GM12878 (cell line): ENCODE data around the gene SUPT4H1. TPM values are rescaled to one million over a fixed set of nuclear protein-coding genes. Genes with fewer than 3 reads are reported as not detected.
A peak's percentile ranks its signal among the peaks of the same experiment; 100 is the strongest.

ENCODE experiments used
- ATAC-seq: fragments of 200-7000 bp; cut with Tn5 transposase; 3 replicates; pipeline ENCODE4 v1.9.1; 2020; ENCODE audit warnings: mild to moderate bottlenecking, moderate library complexity
- BruUV-seq: library from RNA; stranded (reverse); fragments of 400-500 nt; replicated peaks from 2 replicates; lab custom pipeline; 2021; lab: Mats Ljungman, UMichigan
- CTCF ChIA-PET: fragments of 300-600 bp; sonication (Branson Sonifier 250); formaldehyde crosslinking; extraction: SDS; loops from one replicate; lab custom pipeline; 2021; ENCODE audit warnings: inconsistent platforms; lab: Yijun Ruan, JAX
- POLR2A ChIA-PET: fragments of 350-600 bp; formaldehyde crosslinking; extraction: SDS; loops from one replicate; lab custom pipeline; 2021; ENCODE audit warnings: inconsistent platforms; lab: Charles Lee
- RAD21 ChIA-PET: fragments of 300-600 bp; sonication (Branson Sonifier 250); formaldehyde crosslinking; loops from one replicate; lab custom pipeline; 2023; ENCODE audit warnings: antibody characterized with exemption; ENCODE audit not compliant: unreplicated experiment; lab: Charles Lee
- SMC1A ChIA-PET: fragments of 300-600 bp; sonication (Branson Sonifier 250); formaldehyde crosslinking; loops from one replicate; lab custom pipeline; 2023; ENCODE audit not compliant: unreplicated experiment, uncharacterized antibody; lab: Charles Lee
- DNase-seq: peaks from one replicate; pipeline ENCODE4 v3.0.0-alpha.2; 2011; ENCODE audit warnings: low read depth, low spot score
- FAIRE-seq: peaks from 3 replicates; lab custom pipeline; 2011; peaks lifted over from hg19 to GRCh38; lab: Jason Lieb, UNC
- H2AFZ ChIP-seq: 2 replicates; pipeline ENCODE4 v1.6.0; 2011; ENCODE audit warnings: low read depth, low read length, control low read depth; ENCODE audit not compliant: control insufficient read depth
- H3K27ac ChIP-seq: 2 replicates; pipeline ENCODE4 v1.5.1; 2011; ENCODE audit warnings: control low read depth; ENCODE audit not compliant: control insufficient read depth, insufficient read depth
- H3K27me3 ChIP-seq, 2 experiments: replicated peaks in 1 of 2; 2 replicates each; pipeline versions ENCODE4 v1.6.0 to v1.6.1; 2011; ENCODE audit warnings: low read length in 1 of 2; ENCODE audit not compliant: control insufficient read depth in 2 of 2, insufficient read depth in 2 of 2
- H3K36me3 ChIP-seq, 2 experiments: 2 replicates each; pipeline ENCODE4 v1.5.1; 2011; ENCODE audit warnings: low read length in 1 of 2; ENCODE audit not compliant: control insufficient read depth in 2 of 2, insufficient read depth in 2 of 2
- H3K4me1 ChIP-seq: 2 replicates; pipeline ENCODE4 v1.6.1; 2011; ENCODE audit warnings: mild to moderate bottlenecking, low read length, moderate library complexity, mixed read lengths; ENCODE audit not compliant: control insufficient read depth, insufficient read depth
- H3K4me2 ChIP-seq: 2 replicates; pipeline ENCODE4 v1.6.0; 2011; ENCODE audit warnings: control low read depth; ENCODE audit not compliant: control insufficient read depth, insufficient read depth
- H3K4me3 ChIP-seq: fragments of 200-600 bp; sonication (generic); 2 replicates; pipeline ENCODE4 v1.5.1; 2016
- H3K79me2 ChIP-seq: 2 replicates; pipeline ENCODE4 v1.6.0; 2011; ENCODE audit warnings: low read length; ENCODE audit not compliant: control insufficient read depth, insufficient read depth
- H3K9ac ChIP-seq: 2 replicates; pipeline ENCODE4 v1.8.0; 2011; ENCODE audit warnings: low read length, control low read depth, mixed read lengths; ENCODE audit not compliant: control insufficient read depth, insufficient read depth
- H3K9me3 ChIP-seq: replicated peaks from 3 replicates; pipeline ENCODE4 v1.5.1; 2011; ENCODE audit warnings: mild to moderate bottlenecking, low read length; ENCODE audit not compliant: control insufficient read depth, insufficient read depth
- H4K20me1 ChIP-seq: 2 replicates; pipeline ENCODE4 v1.6.0; 2011; ENCODE audit not compliant: control insufficient read depth, insufficient read depth
- BACH1 ChIP-seq: fragments of 450-650 bp; IDR thresholded peaks from 2 replicates; pipeline ENCODE4 v1.6.1; 2017; ENCODE audit warnings: mild to moderate bottlenecking, borderline replicate concordance
- BHLHE40 ChIP-seq, 2 experiments: fragments of 450-650 bp in 1 of 2; IDR thresholded peaks; 2 replicates each; pipeline ENCODE4 v1.6.1; 2011 to 2017; ENCODE audit warnings: low read depth in 2 of 2, borderline replicate concordance in 1 of 2, improper control_type of control experiment in 1 of 2, low read length in 1 of 2, mild to moderate bottlenecking in 1 of 2
- CBX5 ChIP-seq: sonication (generic); IDR thresholded peaks from 2 replicates; pipeline ENCODE4 v1.6.1; 2016; ENCODE audit warnings: low read depth, moderate library complexity, mild to moderate bottlenecking, inconsistent platforms
- CHD1 ChIP-seq: IDR thresholded peaks from 2 replicates; pipeline ENCODE4 v1.6.1; 2012; ENCODE audit warnings: low read depth, low read length, improper control_type of control experiment
- HDGF ChIP-seq: fragments of 450-650 bp; IDR thresholded peaks from 2 replicates; pipeline ENCODE4 v1.6.1; 2016; ENCODE audit warnings: antibody characterized with exemption
- KLF5 ChIP-seq: fragments of 450-650 bp; IDR thresholded peaks from 2 replicates; pipeline ENCODE4 v1.6.1; 2014; ENCODE audit warnings: mild to moderate bottlenecking; ENCODE audit not compliant: partially characterized antibody
- LARP7 ChIP-seq: fragments of 450-650 bp; IDR thresholded peaks from 2 replicates; pipeline ENCODE4 v1.6.1; 2017; ENCODE audit warnings: mild to moderate bottlenecking
- MEF2B ChIP-seq: fragments of 450-650 bp; IDR thresholded peaks from 2 replicates; pipeline ENCODE4 v1.6.1; 2018; ENCODE audit warnings: mild to moderate bottlenecking, moderate library complexity; ENCODE audit not compliant: partially characterized antibody, poor library complexity, severe bottlenecking
- POLR2AphosphoS2 ChIP-seq: IDR thresholded peaks from 2 replicates; pipeline ENCODE4 v1.6.1; 2011; ENCODE audit warnings: low read depth, mild to moderate bottlenecking, low read length, improper control_type of control experiment, moderate library complexity
- POLR2AphosphoS5 ChIP-seq: IDR thresholded peaks from 2 replicates; pipeline ENCODE4 v1.6.1; 2011; ENCODE audit warnings: mild to moderate bottlenecking, low read length, inconsistent platforms
- POU2F2 ChIP-seq: IDR thresholded peaks from 3 replicates; pipeline ENCODE4 v1.6.1; 2011; ENCODE audit warnings: low read depth, mild to moderate bottlenecking, low read length, borderline replicate concordance
- SMARCA5 ChIP-seq: fragments of 450-650 bp; IDR thresholded peaks from 2 replicates; pipeline ENCODE4 v1.6.1; 2017; ENCODE audit warnings: mild to moderate bottlenecking
- SUPT20H ChIP-seq: IDR thresholded peaks from 2 replicates; pipeline ENCODE4 v1.6.1; 2011; ENCODE audit warnings: low read depth, mild to moderate bottlenecking, low read length, moderate library complexity, borderline replicate concordance; ENCODE audit not compliant: control insufficient read depth
- WGBS: methylation state at CpG from one replicate; pipeline ENCODE4 v1.1.6; 2016; ENCODE audit warnings: low lambda C conversion rate; ENCODE audit not compliant: insufficient replicate concordance, insufficient coverage; ENCODE audit errors: missing lambda C conversion rate; 5-methylcytosine and 5-hydroxymethylcytosine counted together
- in situ Hi-C: fragments of 300-500 bp; cut with MboI; formaldehyde crosslinking; loops from 9 replicates; pipeline ENCODE4 v1.14.3; 2018; ENCODE audit warnings: mixed read lengths
- intact Hi-C: fragments of 100-400 bp; cut with micrococcal nuclease; formaldehyde crosslinking; loops from one replicate; pipeline ENCODE4 v1.14.2; 2022; ENCODE audit not compliant: unreplicated experiment
- polyA plus RNA-seq, 11 experiments: library from polyadenylated mRNA; depleted of rRNA in 4 of 11; unstranded in 6 of 11; stranded (reverse) in 5 of 11; fragments of >200 nt; fragmentation: Nextera tagmentation in 4 of 11; fragmentation: Illumina TruSeq in 1 of 11; extraction: Ambion mirVana in 4 of 11; extraction: Trizol in 1 of 11; gene quantifications; 1 replicate in 1 of 11; 2 replicates in 10 of 11; pipeline versions ENCODE4 v1.2.1 to v1.2.3, GENCODE V29; 2011 to 2016; ENCODE audit warnings: inconsistent platforms in 2 of 11, missing spikeins in 2 of 11, low read depth in 1 of 11
- total RNA-seq, 4 experiments: library from RNA; depleted of rRNA in 3 of 4; stranded (reverse); fragments of >200 nt in 3 of 4; fragmentation: Illumina TruSeq in 1 of 4; extraction: Trizol in 1 of 4; gene quantifications; 2 replicates each; pipeline versions ENCODE4 v1.2.1 to v1.2.3, GENCODE V29; 2013 to 2021
- TF ChIP-seq, protein P1 (sequence below): IDR thresholded peaks from 2 replicates; pipeline ENCODE4 v1.6.1; 2011; ENCODE audit warnings: borderline replicate concordance, low read depth, mild to moderate bottlenecking, moderate library complexity, low read length; ENCODE audit not compliant: insufficient read depth, poor library complexity, severe bottlenecking

Gene SUPT4H1
- total and polyA plus RNA-seq, 10 of the 15 experiments (the other 5 are each of a cell fraction or from before 2014, with no cell fraction given), result 83.8 to 293 (median 128) TPM

DNA sequence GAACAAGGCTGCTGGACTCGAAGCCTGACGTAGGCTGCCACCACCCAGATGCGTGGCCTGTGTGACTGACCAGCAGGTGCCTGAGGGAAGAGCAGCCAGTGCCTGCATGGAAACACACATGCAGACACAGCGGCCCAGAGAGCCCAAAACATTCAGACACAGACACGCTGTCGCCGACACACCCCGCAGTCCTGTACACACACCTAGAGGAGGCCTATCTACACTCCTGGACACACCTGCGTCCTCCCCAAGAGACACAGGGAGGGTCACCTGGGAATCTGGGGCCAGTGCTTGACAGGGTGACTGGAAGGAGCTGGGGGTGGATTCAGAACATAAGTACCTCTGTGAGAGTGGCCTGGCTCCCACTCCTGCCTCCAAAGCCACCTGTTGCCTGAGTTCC lies 17.3 kb downstream of the SUPT4H1 start:
- Histone ChIP-seq H3K9me3 (no peaks in the 10 kb centered on the region; the same call in 2 of the 3 replicates), H3K27me3 (no peaks in the 10 kb centered on the region), H3K4me1 (peaks cover 39% of the 10 kb centered on the region), H3K9ac (peak overlapping the region; percentile 100), H3K36me3 (peaks cover 6 to 14% of the 10 kb centered on the region in 2 experiments), H3K79me2 (peaks cover 96% of the 10 kb centered on the region), H3K27ac (peak overlapping the region; percentile 100), H2AFZ (no peak overlapping the region), H3K4me3 (peak overlapping the region; percentile 83), H4K20me1 (no peaks in the 10 kb centered on the region; the same call in 1 of the 2 replicates), H3K4me2 (peak overlapping the region; percentile 99)
- no peak for FAIRE-seq
- no peak for ATAC-seq
- 1% methylated on average over 9 of the region's 9 CpGs for WGBS
- intact Hi-C loops (loop anchor here (5.0 kb wide), 1 partner anchor 432 kb away; no protein-coding TSS in a partner anchor), in situ Hi-C loops (loop anchor here (10.0 kb wide), 1 partner anchor 1500 kb away; no protein-coding TSS in a partner anchor)
- TF ChIP-seq POU2F2, result 0 out of 3 replicates have a peak, but pooled peaks have one; percentile 33
- TF ChIP-seq HDGF, result 0 out of 2 replicates have a peak, but pooled peaks have one; percentile 12
- TF ChIP-seq LARP7, result peak; percentile 45; the same call in 1 of the 2 replicates
- TF ChIP-seq SMARCA5, result 0 out of 2 replicates have a peak, but pooled peaks have one; percentile 19
- no peak for TF ChIP-seq KLF5
- TF ChIP-seq POLR2AphosphoS5, result peak; percentile 66
- 0 out of 4 replicates have a peak, but pooled peaks of 1 of the 2 experiments have one; percentile 12 for TF ChIP-seq BHLHE40 (IDR thresholded peaks at IDR 0.05; ENCODE audit: borderline replicate concordance in 1 of 2, low read depth in 2 of 2, low read length in 1 of 2)
- TF ChIP-seq, protein P1, sequence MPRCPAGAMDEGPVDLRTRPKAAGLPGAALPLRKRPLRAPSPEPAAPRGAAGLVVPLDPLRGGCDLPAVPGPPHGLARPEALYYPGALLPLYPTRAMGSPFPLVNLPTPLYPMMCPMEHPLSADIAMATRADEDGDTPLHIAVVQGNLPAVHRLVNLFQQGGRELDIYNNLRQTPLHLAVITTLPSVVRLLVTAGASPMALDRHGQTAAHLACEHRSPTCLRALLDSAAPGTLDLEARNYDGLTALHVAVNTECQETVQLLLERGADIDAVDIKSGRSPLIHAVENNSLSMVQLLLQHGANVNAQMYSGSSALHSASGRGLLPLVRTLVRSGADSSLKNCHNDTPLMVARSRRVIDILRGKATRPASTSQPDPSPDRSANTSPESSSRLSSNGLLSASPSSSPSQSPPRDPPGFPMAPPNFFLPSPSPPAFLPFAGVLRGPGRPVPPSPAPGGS, result no peak
- TF ChIP-seq CHD1, result 0 out of 2 replicates have a peak, but pooled peaks have one; percentile 43
- TF ChIP-seq POLR2AphosphoS2, result peak; percentile 52; the same call in 1 of the 2 replicates
- no peak for TF ChIP-seq CBX5
- TF ChIP-seq MEF2B, result no peak
- TF ChIP-seq BACH1, result peak; percentile 62; the same call in 1 of the 2 replicates
- TF ChIP-seq SUPT20H, result no peak
- ChIA-PET CTCF (interaction anchor here (0.6 to 4.3 kb wide), 7 partner anchors 9 to 81 kb away, joined by 3 to 53 read pairs (median 20); partner anchors contain the start of gene RNF43), RAD21 (interaction anchor here (1.0 to 18.1 kb wide), 6 partner anchors 8 to 432 kb away, joined by 3 to 323 read pairs (median 24); partner anchors contain the start of gene RNF43), POLR2A (interaction anchor here (0.7 to 18.5 kb wide), 6 partner anchors 9 to 103 kb away, joined by 3 to 373 read pairs (median 32); partner anchors contain the start of genes RNF43 and SUPT4H1), SMC1A (interaction anchor here (0.6 to 8.6 kb wide), 5 partner anchors 9 to 81 kb away, joined by 3 to 143 read pairs (median 9); partner anchors contain the start of gene SUPT4H1)
- BruUV-seq, result no TSS peak
- DNase-seq, result no peak
